ENCODE results near the gene CSTB. TPM values are rescaled to one million over a fixed set of nuclear protein-coding genes. Genes with fewer than 3 reads are reported as not detected.

Gene CSTB
- total and polyA plus RNA-seq, 2 experiments from 2014 or later, result 24.1 to 120 TPM

DNA sequence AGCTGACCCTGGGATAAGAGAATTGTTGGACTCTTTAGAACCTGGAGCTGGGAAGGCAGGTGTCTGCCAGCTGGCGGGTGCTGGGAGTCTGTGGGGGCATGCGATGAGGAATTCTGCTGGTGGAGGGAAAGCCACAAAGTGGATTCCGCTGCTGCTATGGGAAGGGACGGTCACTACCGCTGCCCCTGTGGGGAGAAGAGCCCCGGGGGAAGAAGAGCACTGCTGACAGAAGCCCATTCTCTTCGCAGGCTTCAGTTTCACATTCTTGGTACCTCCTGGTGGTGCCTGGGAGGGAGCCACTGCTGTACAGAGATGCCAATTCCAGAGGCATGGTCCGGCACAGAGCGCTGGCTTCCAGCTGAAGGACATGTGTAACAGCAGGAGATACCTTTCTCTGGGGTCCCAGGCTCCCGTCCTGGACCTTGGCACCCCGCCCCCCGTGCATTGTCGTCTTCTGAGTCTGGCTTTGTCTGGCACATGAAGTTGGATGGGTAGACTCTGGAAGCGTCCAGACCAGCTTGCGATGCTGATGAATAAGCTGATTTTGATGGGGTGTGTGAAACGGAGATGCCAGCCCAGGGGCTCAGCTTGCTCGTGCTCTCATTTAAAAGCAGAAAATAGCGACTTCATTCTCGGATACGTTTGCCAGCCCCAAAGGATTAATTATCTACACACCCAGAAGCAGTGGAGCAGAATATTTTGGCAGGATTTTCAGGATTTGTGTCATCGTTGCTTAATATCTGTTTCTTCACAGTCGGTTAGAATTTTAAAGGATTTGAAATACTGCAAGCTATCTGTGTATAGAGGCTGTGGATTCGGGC lies 44.0 kb downstream of the CSTB start:
- Histone ChIP-seq H3K4me2 (peak overlapping the region; percentile 71), H3K79me2 (peaks cover 88% of the 10 kb centered on the region), H3K27ac (peak overlapping the region; percentile 90), H4K20me1 (ENCODE audit: insufficient read depth, poor library complexity, severe bottlenecking) (peaks cover 5% of the 10 kb centered on the region), H3K36me3 (replicated peaks; ENCODE audit: insufficient read depth, low read depth) (no peaks in the 10 kb centered on the region), H3K9me3 (ENCODE audit: low read depth) (no peaks in the 10 kb centered on the region), H3K4me1 (ENCODE audit: insufficient read depth) (peaks cover 72% of the 10 kb centered on the region), H3K4me3 (no peak overlapping the region), H3K27me3 (no peaks in the 10 kb centered on the region), H2AFZ (no peak overlapping the region), H3K9me2 (replicated peaks; ENCODE audit: insufficient read depth) (no peaks in the 10 kb centered on the region)
- 89% methylated on average over 23 of the region's 23 CpGs for WGBS (ENCODE audit: low lambda C conversion rate, missing lambda C conversion rate)
- no peak for DNase-seq (ENCODE audit: low spot score)
- TF ChIP-seq EZH2phosphoT487 (IDR thresholded peaks at IDR 0.05; ENCODE audit: low read depth, severe bottlenecking, unreplicated experiment) (no peak), EZH2 (IDR thresholded peaks at IDR 0.05; ENCODE audit: borderline replicate concordance) (no peak)
- TF ChIP-seq, protein P1, sequence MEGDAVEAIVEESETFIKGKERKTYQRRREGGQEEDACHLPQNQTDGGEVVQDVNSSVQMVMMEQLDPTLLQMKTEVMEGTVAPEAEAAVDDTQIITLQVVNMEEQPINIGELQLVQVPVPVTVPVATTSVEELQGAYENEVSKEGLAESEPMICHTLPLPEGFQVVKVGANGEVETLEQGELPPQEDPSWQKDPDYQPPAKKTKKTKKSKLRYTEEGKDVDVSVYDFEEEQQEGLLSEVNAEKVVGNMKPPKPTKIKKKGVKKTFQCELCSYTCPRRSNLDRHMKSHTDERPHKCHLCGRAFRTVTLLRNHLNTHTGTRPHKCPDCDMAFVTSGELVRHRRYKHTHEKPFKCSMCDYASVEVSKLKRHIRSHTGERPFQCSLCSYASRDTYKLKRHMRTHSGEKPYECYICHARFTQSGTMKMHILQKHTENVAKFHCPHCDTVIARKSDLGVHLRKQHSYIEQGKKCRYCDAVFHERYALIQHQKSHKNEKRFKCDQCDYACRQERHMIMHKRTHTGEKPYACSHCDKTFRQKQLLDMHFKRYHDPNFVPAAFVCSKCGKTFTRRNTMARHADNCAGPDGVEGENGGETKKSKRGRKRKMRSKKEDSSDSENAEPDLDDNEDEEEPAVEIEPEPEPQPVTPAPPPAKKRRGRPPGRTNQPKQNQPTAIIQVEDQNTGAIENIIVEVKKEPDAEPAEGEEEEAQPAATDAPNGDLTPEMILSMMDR (IDR thresholded peaks at IDR 0.05; ENCODE audit: poor library complexity), result no peak

DNA sequence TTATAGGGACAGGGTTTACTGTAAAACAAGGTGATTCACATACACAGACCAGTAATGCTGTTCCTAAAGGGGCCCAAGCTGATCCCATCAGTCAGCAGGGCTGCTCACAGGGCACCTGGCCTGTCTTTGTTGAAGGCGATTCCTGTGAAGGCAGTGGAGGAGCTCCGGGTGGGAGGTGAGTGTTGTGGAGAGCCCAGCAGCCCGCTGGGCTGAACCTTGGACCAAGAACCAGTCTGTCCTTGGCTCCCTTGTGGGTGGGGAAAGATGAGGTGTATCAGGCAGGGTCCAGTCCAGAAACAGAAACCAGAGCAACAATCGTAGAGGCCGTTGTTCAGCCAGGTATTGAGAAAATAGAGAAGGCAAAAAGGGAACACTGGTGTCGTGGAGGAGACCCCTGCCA lies 44.6 kb downstream of the CSTB start:
- Histone ChIP-seq H3K4me2 (peak overlapping the region; percentile 71), H3K4me1 (ENCODE audit: insufficient read depth) (peaks cover 69% of the 10 kb centered on the region), H3K27me3 (no peaks in the 10 kb centered on the region), H3K36me3 (replicated peaks; ENCODE audit: insufficient read depth, low read depth) (no peaks in the 10 kb centered on the region), H3K9me3 (ENCODE audit: low read depth) (no peaks in the 10 kb centered on the region), H3K9me2 (replicated peaks; ENCODE audit: insufficient read depth) (no peaks in the 10 kb centered on the region), H3K27ac (peak overlapping the region; percentile 90), H3K79me2 (peaks cover 89% of the 10 kb centered on the region), H2AFZ (no peak overlapping the region), H3K4me3 (no peak overlapping the region), H4K20me1 (ENCODE audit: insufficient read depth, poor library complexity, severe bottlenecking) (peaks cover 6% of the 10 kb centered on the region)
- DNase-seq (ENCODE audit: low spot score), result peak; percentile 80
- TF ChIP-seq, protein P1 (IDR thresholded peaks at IDR 0.05; ENCODE audit: poor library complexity), result no peak
- TF ChIP-seq EZH2 (IDR thresholded peaks at IDR 0.05; ENCODE audit: borderline replicate concordance), result no peak
- no peak for TF ChIP-seq EZH2phosphoT487 (IDR thresholded peaks at IDR 0.05; ENCODE audit: low read depth, severe bottlenecking, unreplicated experiment)
- 74% methylated on average over 6 of the region's 6 CpGs for WGBS (ENCODE audit: low lambda C conversion rate, missing lambda C conversion rate)

DNA sequence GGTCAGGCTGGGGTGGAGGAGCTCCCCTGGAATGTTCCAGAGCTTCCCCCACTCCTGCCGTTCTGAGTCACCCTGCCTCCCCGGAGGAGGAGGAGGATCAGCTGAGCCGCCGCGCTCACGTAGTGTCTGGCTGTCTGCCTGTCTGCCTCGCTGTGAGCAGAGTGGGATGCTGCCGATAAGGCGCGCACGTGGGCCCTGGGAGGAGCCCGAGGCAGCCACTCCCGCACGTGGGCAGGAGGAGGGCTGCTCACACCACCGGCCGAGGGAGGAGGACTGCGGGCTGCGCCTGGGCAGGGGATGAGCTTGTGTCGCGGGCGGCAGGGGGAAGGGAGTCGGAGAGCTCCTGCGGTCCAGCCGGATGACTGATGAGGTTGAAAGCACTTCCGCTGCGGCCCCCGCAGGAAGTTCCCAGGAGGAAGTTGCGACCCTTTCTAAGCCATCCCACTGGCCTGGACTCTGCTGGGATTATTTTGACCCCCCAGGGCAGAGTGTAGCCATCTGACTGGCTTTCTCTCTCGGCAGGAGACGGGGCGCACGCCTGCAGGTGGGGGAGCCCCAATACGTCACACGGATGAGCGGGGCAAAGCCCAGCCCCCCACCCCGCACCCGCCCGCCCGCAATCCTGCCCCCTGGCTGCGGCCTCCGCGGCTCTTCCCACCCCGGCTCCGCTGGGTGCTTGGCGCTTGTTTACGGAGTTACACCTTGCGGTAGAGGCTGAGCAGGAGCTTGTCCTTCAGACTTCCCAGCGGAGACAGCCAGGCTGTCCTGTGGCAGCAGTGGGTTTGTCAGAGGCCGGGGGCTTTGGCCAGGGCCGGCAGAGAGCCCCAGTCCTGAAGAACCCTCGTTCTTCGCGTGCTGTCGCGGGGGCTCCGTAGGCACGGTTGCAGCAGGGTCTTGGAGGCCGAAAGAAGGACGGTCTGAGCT lies 47.4 kb downstream of the CSTB start:
- Histone ChIP-seq H3K27ac (peak overlapping the region; percentile 99), H4K20me1 (ENCODE audit: insufficient read depth, poor library complexity, severe bottlenecking) (peaks cover 25% of the 10 kb centered on the region), H3K9me2 (replicated peaks; ENCODE audit: insufficient read depth) (no peaks in the 10 kb centered on the region), H3K4me3 (peak overlapping the region; percentile 74), H3K4me2 (peak overlapping the region; percentile 87), H3K36me3 (replicated peaks; ENCODE audit: insufficient read depth, low read depth) (no peaks in the 10 kb centered on the region), H3K27me3 (no peaks in the 10 kb centered on the region), H3K9me3 (ENCODE audit: low read depth) (no peaks in the 10 kb centered on the region), H3K79me2 (peaks cover 91% of the 10 kb centered on the region), H3K4me1 (ENCODE audit: insufficient read depth) (peaks cover 63% of the 10 kb centered on the region), H2AFZ (no peak overlapping the region)
- 4% methylated on average over 44 of the region's 59 CpGs for WGBS (ENCODE audit: low lambda C conversion rate, missing lambda C conversion rate)
- TF ChIP-seq, protein P1 (IDR thresholded peaks at IDR 0.05; ENCODE audit: poor library complexity), result peak; percentile 63
- TF ChIP-seq EZH2phosphoT487 (IDR thresholded peaks at IDR 0.05; ENCODE audit: low read depth, severe bottlenecking, unreplicated experiment) (no peak), EZH2 (IDR thresholded peaks at IDR 0.05; ENCODE audit: borderline replicate concordance) (no peak)
- peak; percentile 97 for DNase-seq (ENCODE audit: low spot score)

All from hepatocyte (in vitro differentiated cells).